ENCODE results near the gene ZDHHC21. TPM values are rescaled to one million over a fixed set of nuclear protein-coding genes. Genes with fewer than 3 reads are reported as not detected.

Gene ZDHHC21
- total RNA-seq, 4 donors from 2014 or later, result 4.6 to 10.2 (median 7.7) TPM

DNA sequence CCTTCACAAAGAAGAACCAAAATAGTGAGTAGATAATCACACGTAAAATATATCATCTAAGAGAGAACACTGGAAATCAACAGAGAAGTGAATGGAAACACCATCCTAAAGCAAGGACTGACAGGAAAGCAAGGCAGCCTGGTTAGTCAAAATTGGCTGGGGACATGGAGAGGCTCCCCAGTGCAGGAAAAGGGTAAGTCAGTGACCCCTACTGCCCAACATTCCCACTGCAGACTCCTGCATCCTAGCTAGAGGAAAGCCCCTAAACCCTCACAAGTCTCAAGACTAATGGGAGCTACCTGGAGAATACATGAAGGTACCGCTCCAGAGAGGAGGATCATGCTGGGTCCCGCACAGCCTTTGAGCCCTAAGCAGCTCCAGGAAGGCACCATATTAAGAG is 60.1 kb downstream of the ZDHHC21 start:
- intact Hi-C loops (cut with DNase I; ENCODE audit: low total_unique reads), result no loop called here
- 98 to 99% methylated on average over 3 of the region's 3 CpGs for WGBS, 2 donors
- H3K4me3 ChIP-seq (ENCODE audit: low read depth, poor library complexity, severe bottlenecking), result no peak overlapping the region
- no peak for DNase-seq (ENCODE audit: low spot score in 2 of 2)
- no peak for TF ChIP-seq POLR2A (IDR thresholded peaks at IDR 0.05)
- TF ChIP-seq, protein P1, sequence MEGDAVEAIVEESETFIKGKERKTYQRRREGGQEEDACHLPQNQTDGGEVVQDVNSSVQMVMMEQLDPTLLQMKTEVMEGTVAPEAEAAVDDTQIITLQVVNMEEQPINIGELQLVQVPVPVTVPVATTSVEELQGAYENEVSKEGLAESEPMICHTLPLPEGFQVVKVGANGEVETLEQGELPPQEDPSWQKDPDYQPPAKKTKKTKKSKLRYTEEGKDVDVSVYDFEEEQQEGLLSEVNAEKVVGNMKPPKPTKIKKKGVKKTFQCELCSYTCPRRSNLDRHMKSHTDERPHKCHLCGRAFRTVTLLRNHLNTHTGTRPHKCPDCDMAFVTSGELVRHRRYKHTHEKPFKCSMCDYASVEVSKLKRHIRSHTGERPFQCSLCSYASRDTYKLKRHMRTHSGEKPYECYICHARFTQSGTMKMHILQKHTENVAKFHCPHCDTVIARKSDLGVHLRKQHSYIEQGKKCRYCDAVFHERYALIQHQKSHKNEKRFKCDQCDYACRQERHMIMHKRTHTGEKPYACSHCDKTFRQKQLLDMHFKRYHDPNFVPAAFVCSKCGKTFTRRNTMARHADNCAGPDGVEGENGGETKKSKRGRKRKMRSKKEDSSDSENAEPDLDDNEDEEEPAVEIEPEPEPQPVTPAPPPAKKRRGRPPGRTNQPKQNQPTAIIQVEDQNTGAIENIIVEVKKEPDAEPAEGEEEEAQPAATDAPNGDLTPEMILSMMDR (IDR thresholded peaks at IDR 0.05), result no peak

DNA sequence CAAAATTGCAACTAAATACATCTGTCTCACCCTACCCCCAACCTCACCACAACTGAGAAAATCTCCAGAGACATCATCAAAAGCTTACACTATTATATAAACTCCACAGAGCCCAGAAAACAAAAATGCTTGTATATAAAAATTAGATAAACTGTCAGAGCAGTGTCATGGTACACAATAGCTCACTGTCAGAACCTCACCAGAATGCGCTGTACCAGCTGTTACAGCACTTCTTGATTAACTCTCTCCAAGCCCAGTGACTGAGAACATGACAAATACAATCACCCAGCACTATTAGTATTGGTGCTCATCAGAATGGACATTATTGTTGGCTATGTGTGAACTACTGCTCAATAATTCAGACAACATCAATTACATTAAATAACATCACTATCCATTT is 65.7 kb downstream of the ZDHHC21 start:
- TF ChIP-seq, protein P1 (IDR thresholded peaks at IDR 0.05), result no peak
- TF ChIP-seq POLR2A (IDR thresholded peaks at IDR 0.05), result no peak
- H3K4me3 ChIP-seq (ENCODE audit: low read depth, poor library complexity, severe bottlenecking), result no peak overlapping the region
- intact Hi-C loops (cut with DNase I; ENCODE audit: low total_unique reads), result no loop called here
- WGBS, 2 donors, result 77 to 92% methylated on average over 1 of the region's 1 CpG
- no peak for DNase-seq (ENCODE audit: low spot score in 2 of 2)

DNA sequence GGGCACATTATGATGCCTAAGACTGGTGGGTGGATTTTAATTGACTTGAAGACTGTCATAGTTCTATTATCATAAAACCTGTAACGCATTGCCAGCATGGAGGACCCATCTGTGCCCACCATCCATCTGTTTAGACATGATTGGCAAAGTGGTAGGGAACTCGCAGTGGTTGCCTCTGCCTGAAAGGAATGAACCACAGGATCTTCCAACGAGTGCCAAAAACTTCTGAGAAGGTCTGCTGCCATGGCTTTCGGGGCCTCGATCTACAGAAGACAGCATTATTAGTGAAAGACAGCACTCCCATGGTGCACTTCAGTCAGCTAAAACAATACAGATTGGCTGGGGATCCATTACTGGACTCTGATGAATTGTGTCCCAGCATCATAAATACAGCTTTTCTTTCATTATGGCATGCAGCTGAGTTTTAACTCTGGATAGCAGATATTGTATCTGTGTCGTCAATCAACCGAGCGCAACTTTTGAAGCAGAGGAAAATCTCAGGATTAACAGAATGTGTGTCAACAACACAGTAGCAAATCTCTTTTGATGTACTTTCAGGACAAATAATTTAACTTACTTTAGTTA is 74.3 kb downstream of the ZDHHC21 start:
- DNase-seq (ENCODE audit: low spot score in 2 of 2), result no peak
- TF ChIP-seq, protein P1 (IDR thresholded peaks at IDR 0.05), result no peak
- TF ChIP-seq POLR2A (IDR thresholded peaks at IDR 0.05), result no peak
- WGBS, 2 donors, result 91% methylated on average over 8 of the region's 8 CpGs
- no peak overlapping the region for H3K4me3 ChIP-seq (ENCODE audit: low read depth, poor library complexity, severe bottlenecking)
- intact Hi-C loops (cut with DNase I; ENCODE audit: low total_unique reads), result loop anchor here (5.0 kb wide), 1 partner anchor 148 kb away; no protein-coding TSS in a partner anchor

DNA sequence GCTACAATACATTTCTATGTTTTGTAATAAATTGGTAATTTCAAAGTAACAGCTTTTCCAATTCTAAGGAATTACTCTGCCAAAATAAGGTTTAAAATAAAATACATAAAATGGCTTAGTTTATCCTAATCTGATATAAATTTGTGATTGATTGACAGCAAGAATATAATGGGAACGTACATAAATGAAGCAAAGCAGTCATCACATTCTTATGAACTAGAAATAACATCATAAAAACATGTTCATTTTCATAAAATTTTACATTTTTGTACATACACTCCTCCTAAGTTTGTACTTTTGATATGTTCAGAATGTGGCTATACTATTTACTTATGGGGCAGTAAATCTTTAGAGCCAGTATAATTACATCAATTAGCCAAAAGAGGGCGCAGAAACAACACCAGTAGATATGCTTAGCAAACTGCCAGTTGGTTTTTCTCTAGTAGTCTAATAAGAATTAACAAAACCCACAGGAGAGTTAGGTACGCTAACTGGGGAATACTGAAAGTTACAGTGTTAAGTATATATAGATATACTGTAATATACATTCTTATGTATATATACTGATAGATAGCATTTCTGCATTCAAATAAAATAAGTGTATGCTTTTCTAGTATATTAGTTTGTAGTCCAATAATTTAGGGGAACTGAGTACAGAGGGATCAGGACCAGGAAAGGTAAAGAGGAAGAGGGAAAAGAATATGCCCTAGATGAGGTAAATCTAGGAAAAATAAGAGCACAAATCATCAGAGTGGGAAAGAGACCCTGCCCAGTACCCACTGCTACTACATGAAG is 76.8 kb downstream of the ZDHHC21 start:
- intact Hi-C loops (cut with DNase I; ENCODE audit: low total_unique reads), result loop anchor here (5.0 kb wide), 1 partner anchor 151 kb away; no protein-coding TSS in a partner anchor
- no peak for DNase-seq (ENCODE audit: low spot score in 2 of 2)

DNA sequence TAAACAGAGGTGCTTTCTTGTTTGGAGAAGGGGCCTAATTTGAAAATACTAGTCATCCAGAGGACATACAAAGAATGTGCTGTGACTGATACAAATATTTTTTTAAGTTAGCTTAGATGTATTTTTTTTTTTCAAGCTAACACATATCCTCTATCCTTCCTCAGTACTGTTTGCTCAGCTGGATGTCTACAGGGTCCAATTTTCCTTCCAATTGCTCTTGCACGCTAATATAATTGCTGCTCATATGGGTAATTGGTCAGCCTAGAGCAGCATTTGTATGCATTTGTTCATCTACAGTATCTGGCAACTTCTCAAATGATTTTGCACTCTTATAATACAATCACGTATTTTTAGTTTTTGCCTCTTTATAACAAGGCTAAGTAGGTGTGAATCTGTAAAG is 84.7 kb downstream of the ZDHHC21 start:
- WGBS, 2 donors, result 91 to 97% methylated on average over 2 of the region's 2 CpGs
- TF ChIP-seq, protein P1 (IDR thresholded peaks at IDR 0.05), result no peak
- TF ChIP-seq POLR2A (IDR thresholded peaks at IDR 0.05), result no peak
- intact Hi-C loops (cut with DNase I; ENCODE audit: low total_unique reads), result no loop called here
- DNase-seq (ENCODE audit: low spot score in 2 of 2), result no peak
- H3K4me3 ChIP-seq (ENCODE audit: low read depth, poor library complexity, severe bottlenecking), result no peak overlapping the region

More for the DNA sequence above, 76.8 kb downstream of the ZDHHC21 start:
- 53 to 59% methylated on average over 3 of the region's 3 CpGs for WGBS, 2 donors
- no peak for TF ChIP-seq POLR2A (IDR thresholded peaks at IDR 0.05)
- TF ChIP-seq, protein P1 (IDR thresholded peaks at IDR 0.05), result no peak
- H3K4me3 ChIP-seq (ENCODE audit: low read depth, poor library complexity, severe bottlenecking), result no peak overlapping the region
